ENCODE measurements around the gene PCMT1. TPM values are rescaled to one million over a fixed set of nuclear protein-coding genes. Genes with fewer than 3 reads are reported as not detected.
A peak's percentile ranks its signal among the peaks of the same experiment; 100 is the strongest.

Gene PCMT1
- total and polyA plus RNA-seq, 2 of the 13 experiments (the other 11 are each of a cell fraction or from before 2014, with no cell fraction given) = 112 to 169 TPM

DNA sequence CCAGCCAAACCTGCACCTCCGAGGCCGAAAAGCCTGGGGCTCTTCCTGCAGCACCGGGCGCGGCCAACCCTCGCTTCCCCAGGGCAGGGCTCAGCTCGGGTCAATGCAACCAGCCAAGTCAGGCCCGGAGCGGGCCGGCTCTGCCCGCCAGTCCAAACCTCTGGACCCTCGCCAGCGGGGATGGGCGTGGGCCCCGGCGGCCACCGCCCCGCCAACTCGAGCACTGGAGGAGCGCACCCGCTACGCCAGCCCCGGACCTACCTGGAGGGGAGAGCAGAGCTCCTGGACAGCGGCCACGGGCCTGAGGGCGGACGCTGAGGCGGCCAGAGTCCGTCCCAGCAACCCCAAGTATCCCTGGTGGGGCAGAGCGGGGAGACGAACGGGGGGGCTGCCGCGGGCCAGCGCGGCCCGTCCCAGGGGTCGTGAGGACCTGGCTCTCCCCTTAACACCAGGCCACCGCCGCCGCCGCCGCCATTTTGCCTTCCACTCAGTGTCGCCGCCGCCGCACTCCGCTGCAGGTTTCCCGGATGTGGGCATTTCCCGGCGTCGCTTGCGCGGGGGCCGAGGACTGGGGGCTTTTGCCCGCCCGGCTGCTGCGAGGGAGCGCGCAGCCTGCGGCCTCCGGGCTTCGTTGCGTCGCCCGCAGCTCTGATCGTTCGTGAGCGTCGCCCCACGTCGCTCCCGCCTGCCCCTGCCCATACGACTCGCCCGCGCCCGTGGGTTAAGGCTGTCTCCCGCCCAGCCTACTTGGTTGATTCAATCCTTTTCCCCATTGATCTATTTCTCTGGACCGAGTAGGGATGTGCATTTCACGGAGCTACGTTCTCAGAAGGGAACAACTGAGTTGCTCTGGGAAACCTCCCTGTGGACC is 31.7 kb upstream of the PCMT1 start, which contains the start of gene LATS1 (continued):
- TF ChIP-seq, protein P1, sequence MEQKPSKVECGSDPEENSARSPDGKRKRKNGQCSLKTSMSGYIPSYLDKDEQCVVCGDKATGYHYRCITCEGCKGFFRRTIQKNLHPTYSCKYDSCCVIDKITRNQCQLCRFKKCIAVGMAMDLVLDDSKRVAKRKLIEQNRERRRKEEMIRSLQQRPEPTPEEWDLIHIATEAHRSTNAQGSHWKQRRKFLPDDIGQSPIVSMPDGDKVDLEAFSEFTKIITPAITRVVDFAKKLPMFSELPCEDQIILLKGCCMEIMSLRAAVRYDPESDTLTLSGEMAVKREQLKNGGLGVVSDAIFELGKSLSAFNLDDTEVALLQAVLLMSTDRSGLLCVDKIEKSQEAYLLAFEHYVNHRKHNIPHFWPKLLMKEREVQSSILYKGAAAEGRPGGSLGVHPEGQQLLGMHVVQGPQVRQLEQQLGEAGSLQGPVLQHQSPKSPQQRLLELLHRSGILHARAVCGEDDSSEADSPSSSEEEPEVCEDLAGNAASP (CRISPR knock-in tag; IDR thresholded peaks at IDR 0.05; ENCODE audit: borderline replicate concordance) = no peak; the same call in 1 of the 2 replicates
- TF ChIP-seq ZNF713 (CRISPR knock-in tag; IDR thresholded peaks at IDR 0.05) (no peak), MTA1 (CRISPR knock-in tag; IDR thresholded peaks at IDR 0.05; ENCODE audit: borderline replicate concordance) (peak; percentile 95), ZFP36L2 (CRISPR knock-in tag; IDR thresholded peaks at IDR 0.05) (no peak), PHF20 (CRISPR knock-in tag; IDR thresholded peaks at IDR 0.05) (peak; percentile 93), AGO2 (optimal IDR thresholded peaks at IDR 0.05; ENCODE audit: low read depth, low read length) (peak; percentile 98), JUNB (CRISPR knock-in tag; IDR thresholded peaks at IDR 0.05; ENCODE audit: borderline replicate concordance) (no peak), ZNF567 (CRISPR knock-in tag; IDR thresholded peaks at IDR 0.05; ENCODE audit: borderline replicate concordance) (peak; percentile 90; the same call in 1 of the 2 replicates), ZNF333 (CRISPR knock-in tag; IDR thresholded peaks at IDR 0.05; ENCODE audit: borderline replicate concordance) (no peak; the same call in 1 of the 2 replicates), ELF1 (CRISPR knock-in tag; IDR thresholded peaks at IDR 0.05) (peak; percentile 82), ZNF12 (CRISPR knock-in tag; IDR thresholded peaks at IDR 0.05) (0 out of 2 replicates have a peak, but pooled peaks have one; percentile 65), HOXD1 (CRISPR knock-in tag; IDR thresholded peaks at IDR 0.05) (peak; percentile 86; the same call in 1 of the 2 replicates), ELF3 (CRISPR knock-in tag; IDR thresholded peaks at IDR 0.05) (peak; percentile 92), ZNF121 (CRISPR knock-in tag; IDR thresholded peaks at IDR 0.05) (peak; percentile 47; the same call in 1 of the 2 replicates), SATB2 (CRISPR knock-in tag; IDR thresholded peaks at IDR 0.05) (0 out of 2 replicates have a peak, but pooled peaks have one; percentile 65), ZNF572 (CRISPR knock-in tag; IDR thresholded peaks at IDR 0.05) (no peak)
- TF ChIP-seq, protein P2, sequence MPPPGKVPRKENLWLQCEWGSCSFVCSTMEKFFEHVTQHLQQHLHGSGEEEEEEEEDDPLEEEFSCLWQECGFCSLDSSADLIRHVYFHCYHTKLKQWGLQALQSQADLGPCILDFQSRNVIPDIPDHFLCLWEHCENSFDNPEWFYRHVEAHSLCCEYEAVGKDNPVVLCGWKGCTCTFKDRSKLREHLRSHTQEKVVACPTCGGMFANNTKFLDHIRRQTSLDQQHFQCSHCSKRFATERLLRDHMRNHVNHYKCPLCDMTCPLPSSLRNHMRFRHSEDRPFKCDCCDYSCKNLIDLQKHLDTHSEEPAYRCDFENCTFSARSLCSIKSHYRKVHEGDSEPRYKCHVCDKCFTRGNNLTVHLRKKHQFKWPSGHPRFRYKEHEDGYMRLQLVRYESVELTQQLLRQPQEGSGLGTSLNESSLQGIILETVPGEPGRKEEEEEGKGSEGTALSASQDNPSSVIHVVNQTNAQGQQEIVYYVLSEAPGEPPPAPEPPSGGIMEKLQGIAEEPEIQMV (CRISPR knock-in tag; IDR thresholded peaks at IDR 0.05; ENCODE audit: low read depth) = peak; percentile 94
- TF ChIP-seq, protein P3, sequence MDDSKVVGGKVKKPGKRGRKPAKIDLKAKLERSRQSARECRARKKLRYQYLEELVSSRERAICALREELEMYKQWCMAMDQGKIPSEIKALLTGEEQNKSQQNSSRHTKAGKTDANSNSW (CRISPR knock-in tag; IDR thresholded peaks at IDR 0.05; ENCODE audit: borderline replicate concordance) = peak; percentile 85
- TF ChIP-seq, protein P4, sequence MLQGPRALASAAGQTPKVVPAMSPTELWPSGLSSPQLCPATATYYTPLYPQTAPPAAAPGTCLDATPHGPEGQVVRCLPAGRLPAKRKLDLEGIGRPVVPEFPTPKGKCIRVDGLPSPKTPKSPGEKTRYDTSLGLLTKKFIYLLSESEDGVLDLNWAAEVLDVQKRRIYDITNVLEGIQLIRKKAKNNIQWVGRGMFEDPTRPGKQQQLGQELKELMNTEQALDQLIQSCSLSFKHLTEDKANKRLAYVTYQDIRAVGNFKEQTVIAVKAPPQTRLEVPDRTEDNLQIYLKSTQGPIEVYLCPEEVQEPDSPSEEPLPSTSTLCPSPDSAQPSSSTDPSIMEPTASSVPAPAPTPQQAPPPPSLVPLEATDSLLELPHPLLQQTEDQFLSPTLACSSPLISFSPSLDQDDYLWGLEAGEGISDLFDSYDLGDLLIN (CRISPR knock-in tag; IDR thresholded peaks at IDR 0.05; ENCODE audit: borderline replicate concordance) = peak; percentile 44; the same call in 1 of the 2 replicates
- TF ChIP-seq, protein P5, sequence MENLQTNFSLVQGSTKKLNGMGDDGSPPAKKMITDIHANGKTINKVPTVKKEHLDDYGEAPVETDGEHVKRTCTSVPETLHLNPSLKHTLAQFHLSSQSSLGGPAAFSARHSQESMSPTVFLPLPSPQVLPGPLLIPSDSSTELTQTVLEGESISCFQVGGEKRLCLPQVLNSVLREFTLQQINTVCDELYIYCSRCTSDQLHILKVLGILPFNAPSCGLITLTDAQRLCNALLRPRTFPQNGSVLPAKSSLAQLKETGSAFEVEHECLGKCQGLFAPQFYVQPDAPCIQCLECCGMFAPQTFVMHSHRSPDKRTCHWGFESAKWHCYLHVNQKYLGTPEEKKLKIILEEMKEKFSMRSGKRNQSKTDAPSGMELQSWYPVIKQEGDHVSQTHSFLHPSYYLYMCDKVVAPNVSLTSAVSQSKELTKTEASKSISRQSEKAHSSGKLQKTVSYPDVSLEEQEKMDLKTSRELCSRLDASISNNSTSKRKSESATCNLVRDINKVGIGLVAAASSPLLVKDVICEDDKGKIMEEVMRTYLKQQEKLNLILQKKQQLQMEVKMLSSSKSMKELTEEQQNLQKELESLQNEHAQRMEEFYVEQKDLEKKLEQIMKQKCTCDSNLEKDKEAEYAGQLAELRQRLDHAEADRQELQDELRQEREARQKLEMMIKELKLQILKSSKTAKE (CRISPR knock-in tag; IDR thresholded peaks at IDR 0.05; ENCODE audit: borderline replicate concordance) = peak; percentile 59; the same call in 1 of the 2 replicates
- TF ChIP-seq, protein P6, sequence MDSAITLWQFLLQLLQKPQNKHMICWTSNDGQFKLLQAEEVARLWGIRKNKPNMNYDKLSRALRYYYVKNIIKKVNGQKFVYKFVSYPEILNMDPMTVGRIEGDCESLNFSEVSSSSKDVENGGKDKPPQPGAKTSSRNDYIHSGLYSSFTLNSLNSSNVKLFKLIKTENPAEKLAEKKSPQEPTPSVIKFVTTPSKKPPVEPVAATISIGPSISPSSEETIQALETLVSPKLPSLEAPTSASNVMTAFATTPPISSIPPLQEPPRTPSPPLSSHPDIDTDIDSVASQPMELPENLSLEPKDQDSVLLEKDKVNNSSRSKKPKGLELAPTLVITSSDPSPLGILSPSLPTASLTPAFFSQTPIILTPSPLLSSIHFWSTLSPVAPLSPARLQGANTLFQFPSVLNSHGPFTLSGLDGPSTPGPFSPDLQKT (CRISPR knock-in tag; IDR thresholded peaks at IDR 0.05; ENCODE audit: borderline replicate concordance) = no peak
